NCI-H345 treated with DMSO at 0.1 percent for 48 hours (cell line): ENCODE data around the gene DCTN2.
A peak's percentile ranks its signal among the peaks of the same experiment; 100 is the strongest.
"Not testable (repeated sequence)": the region's sequence is repeated elsewhere in the genome, so short reads cannot be mapped to it uniquely, and the experiment has no call there.

ENCODE experiments used
- DNase-seq: peaks from one replicate; lab custom pipeline; 2025; ENCODE audit not compliant: unreplicated experiment; lab: John Stamatoyannopoulos, UW

Gene DCTN2

GRCh38 chr12:57546438-57547287 is at the start of gene DCTN2:
TSS of gene DCTN2 (minus strand) at chr12:57547192. CDS start at chr12:57547063, 129 bp downstream.
- DNase-seq = peak; percentile 96

DNA sequence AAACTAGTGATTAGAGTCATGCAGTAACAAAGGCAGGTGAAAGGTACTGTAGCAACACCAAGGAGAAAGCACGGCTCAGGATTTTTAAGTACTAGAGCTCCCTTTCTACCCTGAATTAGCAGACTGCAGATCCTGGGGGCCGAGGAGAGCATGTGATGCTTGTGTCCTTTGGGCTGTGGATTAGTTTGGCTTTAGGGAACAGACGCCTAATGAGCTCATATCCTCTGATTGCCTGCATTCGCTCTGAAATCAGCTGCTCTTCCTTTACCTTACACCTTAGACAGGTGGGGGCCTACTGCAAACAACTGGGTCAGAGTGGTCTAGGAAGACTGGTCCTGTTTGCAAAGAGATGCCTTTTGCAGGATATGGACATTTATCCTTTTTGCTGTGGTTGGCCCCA is 46.2 kb upstream of the DCTN2 start:
- no peak for DNase-seq

DNA sequence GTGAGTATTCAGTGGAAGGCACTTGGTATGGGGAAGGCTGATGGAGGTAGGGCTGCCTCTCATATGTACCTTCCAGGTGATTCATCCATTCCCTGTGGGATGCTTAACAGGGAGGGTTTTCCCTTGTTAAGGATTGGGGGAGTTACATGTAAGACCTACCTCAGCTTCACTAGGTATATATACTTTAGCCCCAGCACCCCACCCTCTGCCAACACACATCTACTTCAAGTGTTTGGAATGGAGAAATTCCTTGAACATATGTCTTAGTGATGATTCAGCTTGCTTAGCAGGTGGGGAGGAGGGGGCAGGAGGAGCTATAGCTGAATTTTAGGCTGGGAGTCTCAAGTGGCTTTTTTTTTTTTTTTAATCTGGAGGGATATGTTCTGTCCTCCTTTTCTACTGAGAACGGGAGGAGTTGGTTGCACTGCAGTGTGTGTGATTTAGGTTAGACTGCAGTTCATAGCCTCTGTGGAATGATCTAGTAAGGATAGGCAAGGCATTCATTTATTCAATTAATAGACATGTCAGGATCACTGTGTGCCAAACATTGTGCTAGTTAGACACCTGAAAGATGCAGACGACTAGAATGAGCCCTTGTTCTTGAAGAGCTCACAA is 45.7 kb upstream of the DCTN2 start:
- DNase-seq = no peak

DNA sequence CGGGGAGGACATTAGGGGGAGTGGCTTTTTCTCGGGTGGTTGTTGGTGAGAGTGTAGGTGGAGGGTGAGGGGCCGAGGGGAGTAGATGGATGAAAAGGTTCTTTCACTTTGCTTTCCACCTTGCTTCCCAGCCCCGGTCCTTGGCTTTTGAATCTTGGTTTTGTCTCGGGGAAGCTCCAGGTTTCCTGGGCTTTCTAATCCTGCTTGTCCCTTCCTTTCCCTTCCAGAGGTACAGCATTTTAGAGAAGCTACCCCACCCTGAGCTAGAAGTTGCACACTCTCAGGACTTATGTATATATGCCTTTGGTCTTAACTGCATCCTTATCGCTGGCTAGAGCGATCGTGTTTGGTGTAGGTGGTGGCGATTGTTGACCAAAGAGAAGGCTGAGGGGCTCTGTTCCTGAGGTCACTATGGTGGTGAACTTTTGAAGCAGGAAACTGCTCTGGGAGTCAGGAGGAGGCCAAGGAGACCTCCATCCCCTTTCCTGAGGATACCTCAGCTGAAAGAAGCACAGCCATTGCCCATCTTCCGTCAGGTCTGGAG is 44.9 kb upstream of the DCTN2 start:
- no peak for DNase-seq

DNA sequence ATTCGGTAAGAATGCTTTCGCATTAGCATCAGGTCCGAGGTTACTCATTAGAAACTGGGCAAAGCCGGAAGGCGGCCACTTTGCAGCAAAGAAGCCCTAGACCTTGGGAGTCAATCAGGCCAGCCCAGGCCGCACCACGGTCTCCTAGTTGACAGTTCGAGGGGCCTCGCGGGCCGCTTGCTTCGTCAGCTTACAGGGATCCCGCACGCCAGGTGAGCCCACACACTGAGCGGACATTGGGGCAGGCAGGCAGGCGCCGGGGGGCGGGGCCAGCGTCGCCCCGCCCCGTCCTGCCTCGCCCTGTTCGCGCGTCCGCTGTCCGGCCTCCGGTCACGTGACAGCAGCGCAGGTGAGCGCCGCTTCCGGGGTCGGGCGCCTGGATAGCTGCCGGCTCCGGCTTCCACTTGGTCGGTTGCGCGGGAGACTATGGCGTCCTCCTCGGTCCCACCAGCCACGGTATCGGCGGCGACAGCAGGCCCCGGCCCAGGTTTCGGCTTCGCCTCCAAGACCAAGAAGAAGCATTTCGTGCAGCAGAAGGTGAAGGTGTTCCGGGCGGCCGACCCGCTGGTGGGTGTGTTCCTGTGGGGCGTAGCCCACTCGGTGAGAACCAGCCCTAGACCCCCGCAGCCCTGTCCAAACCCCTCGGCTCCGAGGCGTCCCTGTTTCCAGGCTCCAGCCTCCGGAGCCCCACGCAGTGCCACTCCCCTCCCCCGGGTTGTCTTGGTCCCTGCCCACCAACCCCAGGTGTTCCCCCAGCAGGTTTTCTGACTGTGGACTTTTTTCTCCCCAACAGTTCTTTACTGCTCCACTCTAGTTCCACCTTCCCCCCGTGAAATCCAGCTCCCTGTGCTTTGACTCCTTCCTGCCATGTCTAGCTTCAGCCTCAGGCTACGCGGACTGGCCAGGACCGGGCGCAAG is 44.1 kb upstream of the DCTN2 start, which contains the start of gene PIP4K2C:
Gene PIP4K2C (plus strand): TSS at position 329 of the 918 bp plus-strand sequence. CDS start 98 bp downstream, at position 427.
- DNase-seq = peak; percentile 72

DNA sequence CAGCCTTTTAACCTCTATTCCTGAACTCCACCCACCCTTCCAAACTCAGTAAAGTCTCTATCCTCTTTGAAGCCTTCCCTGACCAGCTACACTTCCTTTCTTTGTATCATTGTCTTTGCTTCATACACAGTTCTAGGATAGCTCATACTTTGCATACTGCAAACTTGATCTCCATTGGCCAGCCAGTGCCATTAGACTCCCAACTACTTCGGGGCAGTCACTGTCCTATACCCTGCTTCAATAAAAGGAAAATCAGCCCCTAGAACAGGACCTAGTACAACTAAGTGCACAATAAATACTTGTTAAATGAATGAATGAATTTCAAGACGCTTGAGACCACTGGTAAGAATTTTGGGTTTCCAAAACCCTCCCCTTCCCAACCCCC is 43.5 kb upstream of the DCTN2 start:
- DNase-seq = no peak

DNA sequence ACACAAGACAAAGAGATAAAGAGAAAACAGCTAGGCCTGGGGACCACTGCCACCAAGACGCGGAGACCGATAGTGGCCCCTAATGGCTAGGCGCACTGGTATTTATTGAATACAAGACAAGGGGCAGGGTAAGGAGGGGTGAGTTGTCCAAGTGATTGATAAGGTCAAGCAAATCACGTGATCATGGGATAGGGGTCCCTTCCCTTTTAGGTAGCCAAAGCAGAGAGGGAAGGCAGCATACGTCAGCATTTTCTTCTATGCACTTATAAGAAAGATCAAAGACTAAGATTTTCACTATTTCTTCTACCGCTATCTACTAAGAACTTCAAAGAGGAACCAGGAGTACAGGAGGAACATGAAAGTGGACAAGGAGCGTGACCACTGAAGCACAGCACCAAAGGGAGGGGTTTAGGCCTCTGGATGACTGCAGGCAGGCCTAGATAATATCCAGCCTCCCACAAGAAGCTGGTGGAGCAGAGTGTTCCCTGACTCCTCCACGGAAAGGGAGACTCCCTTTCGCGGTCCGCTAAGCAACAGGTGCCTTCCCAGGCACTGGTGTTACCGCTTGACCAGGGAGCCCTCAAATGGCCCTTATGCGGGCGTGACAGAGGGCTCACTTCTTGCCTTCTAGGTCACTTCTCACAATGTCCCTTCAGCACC is 42.1 kb upstream of the DCTN2 start:
- not testable (repeated sequence) for DNase-seq

DNA sequence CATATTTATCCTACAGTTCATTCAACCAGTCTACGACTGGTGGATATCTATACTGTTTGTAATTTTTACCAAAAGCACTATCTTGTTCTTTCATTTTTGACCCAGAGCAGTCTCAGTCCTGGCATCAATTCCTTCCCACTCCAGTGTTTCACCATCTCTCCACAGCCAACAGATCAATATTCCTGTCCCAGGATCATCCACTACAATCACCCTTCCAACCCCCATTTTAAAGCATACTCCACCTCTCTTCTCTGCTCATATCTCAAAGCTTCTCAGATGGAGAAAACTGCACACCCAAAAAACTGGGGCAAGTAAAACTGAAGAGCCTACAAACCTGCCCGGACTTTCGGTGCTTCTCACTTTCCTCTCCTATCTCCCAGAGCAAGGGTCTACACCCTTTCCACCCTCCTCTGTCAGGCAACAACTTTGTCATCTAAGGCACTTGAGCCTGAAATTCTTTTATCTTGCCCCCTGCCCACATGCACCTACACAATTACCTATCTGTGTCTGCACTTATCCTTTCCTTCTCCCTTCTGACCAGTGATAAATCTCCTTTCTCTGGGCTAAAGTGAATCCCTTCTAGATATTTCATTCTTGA is 39.9 kb upstream of the DCTN2 start:
- no peak for DNase-seq

DNA sequence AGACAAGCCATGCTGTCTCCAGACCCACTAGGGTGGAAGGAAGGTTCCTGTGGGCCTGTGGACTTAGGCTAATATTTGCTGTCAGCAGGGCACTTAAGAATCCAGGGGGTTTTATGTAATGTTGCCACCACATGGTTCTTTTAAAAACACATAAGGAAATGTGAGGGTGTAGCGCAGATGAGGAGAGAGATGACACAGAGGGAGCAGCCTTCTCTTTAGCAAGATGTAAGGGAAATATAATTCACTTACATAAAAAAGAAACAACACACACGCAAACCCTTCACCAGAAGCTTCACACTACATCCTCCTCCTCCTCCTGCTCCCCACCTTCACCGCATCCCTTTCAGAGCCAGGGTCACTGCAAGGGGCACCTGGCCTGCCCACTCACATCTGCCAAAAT is 39.1 kb upstream of the DCTN2 start:
- DNase-seq = no peak

- no peak for DNase-seq
Observed at GRCh38 chr12:57585156-57585555, 38.2 kb upstream of the DCTN2 start.

GRCh38 chr12:57584690-57585089 is 37.7 kb upstream of the DCTN2 start:
- DNase-seq = no peak

- DNase-seq = no peak
Observed at GRCh38 chr12:57584050-57584449, 37.1 kb upstream of the DCTN2 start.

GRCh38 chr12:57583008-57583831 is 36.2 kb upstream of the DCTN2 start:
- DNase-seq = peak; percentile 45

DNA sequence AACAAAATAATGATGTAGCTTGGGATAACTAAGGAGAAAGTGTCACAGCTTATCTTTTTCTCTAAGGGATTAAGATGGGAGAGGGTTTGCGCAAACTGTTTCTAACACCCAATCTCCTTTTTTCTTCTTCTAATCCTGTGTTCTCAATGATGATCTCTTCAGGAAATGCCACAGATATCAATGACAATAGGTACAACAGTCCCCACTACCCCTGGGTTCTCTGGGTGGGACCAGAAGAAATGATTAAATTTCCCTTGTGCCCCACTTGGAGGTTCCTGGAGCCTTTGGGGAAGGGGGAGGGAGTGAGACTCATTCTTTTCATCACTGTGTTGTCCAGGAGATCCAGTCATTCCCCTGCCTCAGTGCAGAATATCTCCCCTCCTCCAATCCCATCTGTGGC is 35.4 kb upstream of the DCTN2 start:
- no peak for DNase-seq

- no peak for DNase-seq
Observed at GRCh38 chr12:57581802-57582201, 34.8 kb upstream of the DCTN2 start.

GRCh38 chr12:57580466-57580795 is 33.4 kb upstream of the DCTN2 start:
- DNase-seq = no peak

DNA sequence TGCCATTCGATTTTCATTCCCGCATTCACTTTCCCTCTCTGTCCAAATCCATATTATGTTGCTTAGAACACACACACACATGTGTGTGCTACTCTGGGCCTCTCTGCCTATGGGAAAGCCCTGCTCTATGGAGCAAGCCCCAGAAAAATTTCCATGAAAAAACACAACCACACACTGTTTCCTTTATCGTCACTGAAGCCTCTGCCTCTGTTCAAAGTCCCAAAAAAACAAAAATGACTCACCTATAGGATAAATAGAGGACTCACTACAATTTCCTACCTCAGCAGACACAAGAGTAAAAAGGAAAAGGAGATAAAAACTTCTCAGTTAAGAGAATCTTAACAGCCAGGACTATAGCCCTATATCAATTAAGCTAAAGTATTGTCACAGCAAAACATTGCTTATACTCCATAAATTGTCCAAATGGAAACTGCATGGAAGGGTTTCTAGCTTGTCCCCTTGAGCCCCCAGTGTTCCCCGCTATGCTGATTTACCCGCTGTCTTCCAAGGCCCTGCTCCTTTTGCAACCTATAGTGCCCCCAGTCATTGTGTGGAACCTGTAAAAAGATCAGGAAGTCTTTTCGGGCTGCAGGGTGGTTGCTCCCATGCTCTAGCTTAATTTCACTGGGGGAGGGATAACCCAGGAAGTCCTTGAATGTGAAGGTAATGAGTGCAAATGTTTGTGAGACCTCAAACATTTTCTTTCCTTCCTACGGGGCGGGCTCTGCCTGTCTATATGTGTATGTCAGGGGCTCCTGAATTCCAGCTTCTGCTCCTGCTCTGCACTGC is 32.9 kb upstream of the DCTN2 start:
- DNase-seq = no peak

- no peak for DNase-seq
Observed at GRCh38 chr12:57579011-57579410, 32.0 kb upstream of the DCTN2 start.
